CD4-positive, alpha-beta T cell treated with Interleukin-6 at 100 ng/mL for 8 hours (primary cell): ENCODE data around the gene AFF1.
A peak's percentile ranks its signal among the peaks of the same experiment; 100 is the strongest.
"Not testable (repeated sequence)": the region's sequence is repeated elsewhere in the genome, so short reads cannot be mapped to it uniquely, and the experiment has no call there.

Source experiments
- DNase-seq: peaks from one replicate; pipeline ENCODE4 v3.0.0-alpha.2; 2020; ENCODE audit warnings: mixed read lengths, low spot score

Gene AFF1

GRCh38 chr4:87117051-87117731 lies 182.4 kb downstream of the AFF1 start:
- no peak for DNase-seq

- no peak for DNase-seq
These were observed 182.9 kb downstream of the AFF1 start for GRCh38 chr4:87117732-87118075.

GRCh38 chr4:87118421-87118820 lies 183.6 kb downstream of the AFF1 start:
- DNase-seq: no peak

GRCh38 chr4:87118826-87119225 lies 184.0 kb downstream of the AFF1 start:
- DNase-seq: no peak

GRCh38 chr4:87120010-87120409 lies 185.2 kb downstream of the AFF1 start:
- DNase-seq: no peak

- DNase-seq: no peak
These were observed 185.8 kb downstream of the AFF1 start for GRCh38 chr4:87120411-87121162.

- no peak for DNase-seq
These were observed 186.7 kb downstream of the AFF1 start for GRCh38 chr4:87121341-87122065.

- DNase-seq: no peak
These were observed 187.4 kb downstream of the AFF1 start for GRCh38 chr4:87122252-87122651.

GRCh38 chr4:87126056-87126455 lies 191.2 kb downstream of the AFF1 start:
- DNase-seq: no peak

GRCh38 chr4:87128006-87128705 lies 193.3 kb downstream of the AFF1 start:
- DNase-seq: no peak

- no peak for DNase-seq
These were observed 194.9 kb downstream of the AFF1 start for GRCh38 chr4:87129681-87130080.

- DNase-seq: no peak
These were observed 196.3 kb downstream of the AFF1 start for GRCh38 chr4:87130985-87131703.

- DNase-seq: no peak
These were observed 197.2 kb downstream of the AFF1 start for GRCh38 chr4:87132035-87132434.

GRCh38 chr4:87133183-87133582 lies 198.4 kb downstream of the AFF1 start:
- no peak for DNase-seq

- DNase-seq: no peak
These were observed 199.3 kb downstream of the AFF1 start for GRCh38 chr4:87134122-87134521.

GRCh38 chr4:87141428-87141827 lies 206.6 kb downstream of the AFF1 start:
- no peak for DNase-seq

- DNase-seq: no peak
These were observed 209.5 kb downstream of the AFF1 start for GRCh38 chr4:87144356-87144755.

- not testable (repeated sequence) for DNase-seq
These were observed 211.1 kb downstream of the AFF1 start for GRCh38 chr4:87145934-87146333.

GRCh38 chr4:87147116-87147515 lies 212.3 kb downstream of the AFF1 start:
- no peak for DNase-seq

- peak; percentile 65 for DNase-seq
These were observed 215.9 kb downstream of the AFF1 start for GRCh38 chr4:87150498-87151261.

GRCh38 chr4:87151730-87152129 lies 216.9 kb downstream of the AFF1 start:
- no peak for DNase-seq
